Uterus (tissue), 4 donors: ENCODE results near the gene CRADD. TPM values are rescaled to one million over a fixed set of nuclear protein-coding genes. Genes with fewer than 3 reads are reported as not detected.
A peak's percentile ranks its signal among the peaks of the same experiment; 100 is the strongest.

ENCODE experiments used
- DNase-seq, 2 donors: peaks; one replicate each; pipeline ENCODE4 v3.0.0-alpha.2; 2019 to 2020
- H3K27ac ChIP-seq, 2 donors: fragments of 200-600 bp; sonication (generic); 1 replicate in 1 of 2; 2 replicates in 1 of 2; pipeline ENCODE4 v1.5.1; 2016 to 2018
- H3K27me3 ChIP-seq, 2 donors: fragments of 200-600 bp; sonication (generic); one replicate each; pipeline ENCODE4 v1.5.1; 2018 to 2019; ENCODE audit warnings: control low read depth in 1 of 2
- H3K36me3 ChIP-seq, 2 donors: fragments of 200-600 bp; sonication (generic); one replicate each; pipeline ENCODE4 v1.5.1; 2019; ENCODE audit warnings: control low read depth in 1 of 2
- H3K4me1 ChIP-seq, 2 donors: fragments of 200-600 bp; sonication (generic); one replicate each; pipeline ENCODE4 v1.5.1; 2018 to 2019; ENCODE audit warnings: control low read depth in 1 of 2
- H3K4me3 ChIP-seq, 2 donors: fragments of 200-600 bp; sonication (generic); 1 replicate in 1 of 2; 2 replicates in 1 of 2; pipeline ENCODE4 v1.5.1; 2018 to 2019; ENCODE audit warnings: mild to moderate bottlenecking in 1 of 2
- H3K9me3 ChIP-seq, 2 donors: fragments of 200-600 bp; sonication (generic); one replicate each; pipeline ENCODE4 v1.5.1; 2019; ENCODE audit warnings: control low read depth in 1 of 2
- POLR2A ChIP-seq, 2 donors: fragments of 450-650 bp; IDR thresholded peaks; one replicate each; pipeline ENCODE4 v1.6.1; 2016; ENCODE audit warnings: antibody characterized with exemption in 2 of 2, mild to moderate bottlenecking in 1 of 2, moderate library complexity in 1 of 2
- intact Hi-C: fragments of 100-400 bp; cut with DNase I; formaldehyde crosslinking; loops from one replicate; pipeline ENCODE4 v1.15.1; 2023; ENCODE audit warnings: low total_unique reads
- total RNA-seq, 4 donors: library from RNA; depleted of rRNA in 3 of 4; stranded (reverse); fragments of >200 nt in 3 of 4; gene quantifications; one replicate each; pipeline versions ENCODE4 v1.1.0 to v1.2.4, GENCODE V29; 2014 to 2023
- TF ChIP-seq, protein P1 (sequence below), 4 experiments: fragments of 200-600 bp in 2 of 4; fragments of 450-650 bp in 2 of 4; sonication (generic) in 2 of 4; IDR thresholded peaks; one replicate each; pipeline ENCODE4 v1.5.1; 2016 to 2019; ENCODE audit warnings: antibody characterized with exemption in 4 of 4, mild to moderate bottlenecking in 2 of 4, moderate library complexity in 1 of 4
- donor health status: DM: yes; HTN: yes; CAD: no.

Gene CRADD
- total RNA-seq, 4 donors from 2014 or later = 26.4 to 105 (median 49.2) TPM

GRCh38 chr12:93713060-93713459, 35.9 kb downstream of the CRADD start:
- intact Hi-C loops = no loop called here
- Histone ChIP-seq H3K4me3 (no peak overlapping the region), H3K4me1 (peaks cover 0 to 4% of the 10 kb centered on the region in 2 donors), H3K27ac (peak overlapping the region; percentile 92 to 94), H3K27me3 (no peaks in the 10 kb centered on the region), H3K9me3 (peaks cover 0 to 5% of the 10 kb centered on the region in 2 donors), H3K36me3 (no peaks in the 10 kb centered on the region)
- no peak for TF ChIP-seq POLR2A (IDR thresholded peaks at IDR 0.05)
- TF ChIP-seq, protein P1, sequence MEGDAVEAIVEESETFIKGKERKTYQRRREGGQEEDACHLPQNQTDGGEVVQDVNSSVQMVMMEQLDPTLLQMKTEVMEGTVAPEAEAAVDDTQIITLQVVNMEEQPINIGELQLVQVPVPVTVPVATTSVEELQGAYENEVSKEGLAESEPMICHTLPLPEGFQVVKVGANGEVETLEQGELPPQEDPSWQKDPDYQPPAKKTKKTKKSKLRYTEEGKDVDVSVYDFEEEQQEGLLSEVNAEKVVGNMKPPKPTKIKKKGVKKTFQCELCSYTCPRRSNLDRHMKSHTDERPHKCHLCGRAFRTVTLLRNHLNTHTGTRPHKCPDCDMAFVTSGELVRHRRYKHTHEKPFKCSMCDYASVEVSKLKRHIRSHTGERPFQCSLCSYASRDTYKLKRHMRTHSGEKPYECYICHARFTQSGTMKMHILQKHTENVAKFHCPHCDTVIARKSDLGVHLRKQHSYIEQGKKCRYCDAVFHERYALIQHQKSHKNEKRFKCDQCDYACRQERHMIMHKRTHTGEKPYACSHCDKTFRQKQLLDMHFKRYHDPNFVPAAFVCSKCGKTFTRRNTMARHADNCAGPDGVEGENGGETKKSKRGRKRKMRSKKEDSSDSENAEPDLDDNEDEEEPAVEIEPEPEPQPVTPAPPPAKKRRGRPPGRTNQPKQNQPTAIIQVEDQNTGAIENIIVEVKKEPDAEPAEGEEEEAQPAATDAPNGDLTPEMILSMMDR (IDR thresholded peaks at IDR 0.05) = no peak
- DNase-seq = no peak

GRCh38 chr12:93713800-93714199, 36.6 kb downstream of the CRADD start:
- DNase-seq = no peak
- H3K4me1 ChIP-seq = peaks cover 0 to 4% of the 10 kb centered on the region in 2 donors
- no peaks in the 10 kb centered on the region for H3K36me3 ChIP-seq
- intact Hi-C loops = no loop called here
- H3K27me3 ChIP-seq = no peaks in the 10 kb centered on the region
- H3K4me3 ChIP-seq = no peak overlapping the region
- peaks cover 0 to 5% of the 10 kb centered on the region in 2 donors for H3K9me3 ChIP-seq
- peak overlapping the region; percentile 92 to 94 for H3K27ac ChIP-seq
- TF ChIP-seq POLR2A (IDR thresholded peaks at IDR 0.05) = no peak
- TF ChIP-seq, protein P1 (IDR thresholded peaks at IDR 0.05) = no peak

DNA sequence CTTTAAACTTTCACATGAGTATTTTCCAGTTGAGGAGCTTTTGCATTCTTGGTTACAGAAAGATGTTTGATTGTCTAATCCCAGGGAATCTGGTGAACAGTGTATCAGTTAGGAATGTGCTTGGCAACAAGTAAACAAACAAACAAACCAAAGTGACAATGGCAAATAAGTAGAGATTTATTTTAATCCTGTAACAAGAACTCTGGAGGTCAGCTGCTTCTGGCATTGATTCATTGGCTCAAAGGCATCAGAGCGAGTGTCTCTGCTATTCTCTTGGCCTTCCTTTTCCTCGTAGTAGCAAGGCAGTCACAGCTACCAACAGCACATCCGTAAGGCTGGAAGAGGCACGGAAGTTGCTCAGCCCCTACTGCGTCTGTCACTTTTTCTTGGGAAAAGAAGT, 37.2 kb downstream of the CRADD start:
- peaks cover 0 to 5% of the 10 kb centered on the region in 2 donors for H3K9me3 ChIP-seq
- DNase-seq = peak; percentile 42 to 51
- peaks cover 0 to 4% of the 10 kb centered on the region in 2 donors for H3K4me1 ChIP-seq
- TF ChIP-seq POLR2A (IDR thresholded peaks at IDR 0.05) = no peak
- TF ChIP-seq, protein P1 (IDR thresholded peaks at IDR 0.05) = no peak
- intact Hi-C loops = no loop called here
- peak overlapping the region; percentile 92 to 94 for H3K27ac ChIP-seq
- H3K4me3 ChIP-seq = no peak overlapping the region
- no peaks in the 10 kb centered on the region for H3K36me3 ChIP-seq
- H3K27me3 ChIP-seq = no peaks in the 10 kb centered on the region

DNA sequence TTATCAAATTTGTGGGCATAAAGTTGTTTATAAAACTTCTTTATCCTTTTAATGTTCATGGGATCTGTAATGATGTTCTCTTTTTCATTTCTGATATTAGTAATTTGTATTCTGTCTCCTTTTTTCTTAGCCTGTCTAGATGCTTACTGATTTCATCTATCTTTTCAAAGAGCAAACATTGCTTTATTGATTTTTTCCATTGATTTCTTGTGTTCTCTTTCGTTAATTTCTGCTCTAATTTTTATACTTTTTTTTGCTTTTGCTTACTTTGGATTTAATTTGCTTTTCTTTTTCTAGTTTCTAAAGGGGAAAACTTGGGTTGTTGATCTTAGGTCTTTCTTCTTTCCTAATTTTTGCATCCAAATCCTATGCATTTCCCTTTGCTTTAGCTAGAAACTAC, 42.5 kb downstream of the CRADD start:
- Histone ChIP-seq H3K27me3 (no peaks in the 10 kb centered on the region), H3K4me1 (no peaks in the 10 kb centered on the region), H3K36me3 (no peaks in the 10 kb centered on the region), H3K4me3 (no peak overlapping the region), H3K9me3 (no peaks in the 10 kb centered on the region), H3K27ac (peak overlapping the region in 1 of 2 donors; percentile 2)
- intact Hi-C loops = no loop called here
- TF ChIP-seq, protein P1 (IDR thresholded peaks at IDR 0.05) = no peak
- TF ChIP-seq POLR2A (IDR thresholded peaks at IDR 0.05) = no peak
- DNase-seq = no peak

GRCh38 chr12:93720559-93720958, 43.4 kb downstream of the CRADD start:
- no peaks in the 10 kb centered on the region for H3K9me3 ChIP-seq
- DNase-seq = no peak
- no peaks in the 10 kb centered on the region for H3K36me3 ChIP-seq
- no peak overlapping the region for H3K27ac ChIP-seq
- TF ChIP-seq POLR2A (IDR thresholded peaks at IDR 0.05) = no peak
- TF ChIP-seq, protein P1 (IDR thresholded peaks at IDR 0.05) = no peak
- no peaks in the 10 kb centered on the region for H3K27me3 ChIP-seq
- intact Hi-C loops = no loop called here
- no peak overlapping the region for H3K4me3 ChIP-seq
- no peaks in the 10 kb centered on the region for H3K4me1 ChIP-seq
